ENCODE data around the gene FBXO38.
"Not testable (repeated sequence)": the region's sequence is repeated elsewhere in the genome, so short reads cannot be mapped to it uniquely, and the experiment has no call there.

The FBXO38 gene

GRCh38 chr5:148437249-148437648, 53.5 kb downstream of the FBXO38 start:
- DNase-seq, result no peak

- no peak for DNase-seq
Measured at GRCh38 chr5:148438933-148439332, 55.2 kb downstream of the FBXO38 start.

GRCh38 chr5:148443241-148443640, 59.5 kb downstream of the FBXO38 start:
- no peak for DNase-seq

GRCh38 chr5:148443998-148444397, 60.2 kb downstream of the FBXO38 start:
- peak; percentile 18 for DNase-seq

GRCh38 chr5:148445578-148445977, 61.8 kb downstream of the FBXO38 start:
- DNase-seq, result no peak

GRCh38 chr5:148446611-148447010, 62.9 kb downstream of the FBXO38 start:
- no peak for DNase-seq

GRCh38 chr5:148452499-148453193, 68.9 kb downstream of the FBXO38 start:
- no peak for DNase-seq

GRCh38 chr5:148454576-148454975, 70.8 kb downstream of the FBXO38 start:
- DNase-seq, result no peak

- no peak for DNase-seq
Measured at GRCh38 chr5:148455185-148455584, 71.4 kb downstream of the FBXO38 start.

GRCh38 chr5:148457183-148457620, 73.4 kb downstream of the FBXO38 start:
- DNase-seq, result peak; percentile 7

- DNase-seq, result no peak
Measured at GRCh38 chr5:148458036-148458888, 74.5 kb downstream of the FBXO38 start.

- DNase-seq, result no peak
Measured at GRCh38 chr5:148459669-148460068, 75.9 kb downstream of the FBXO38 start.

GRCh38 chr5:148465381-148466235, 81.8 kb downstream of the FBXO38 start:
- no peak for DNase-seq

- no peak for DNase-seq
Measured at GRCh38 chr5:148466236-148466580, 82.5 kb downstream of the FBXO38 start.

GRCh38 chr5:148467958-148468357, 84.2 kb downstream of the FBXO38 start:
- no peak for DNase-seq

- not testable (repeated sequence) for DNase-seq
Measured at GRCh38 chr5:148468746-148469145, 85.0 kb downstream of the FBXO38 start.

GRCh38 chr5:148469501-148469935, 85.8 kb downstream of the FBXO38 start:
- DNase-seq, result no peak

- no peak for DNase-seq
Measured at GRCh38 chr5:148471379-148471778, 87.6 kb downstream of the FBXO38 start.

GRCh38 chr5:148474025-148474511, 90.3 kb downstream of the FBXO38 start:
- no peak for DNase-seq

GRCh38 chr5:148476302-148476701, 92.5 kb downstream of the FBXO38 start:
- DNase-seq, result no peak

- no peak for DNase-seq
Measured at GRCh38 chr5:148477429-148477828, 93.7 kb downstream of the FBXO38 start.

GRCh38 chr5:148482196-148482595, 98.4 kb downstream of the FBXO38 start:
- no peak for DNase-seq

Measured in activated CD4-positive, alpha-beta T cell treated with anti-CD3 and anti-CD28 coated beads, Interleukin-2, amount 50 U/mL, for 1 hour (primary cell).